ENCODE results near the gene LCTL.
A peak's percentile ranks its signal among the peaks of the same experiment; 100 is the strongest.

LCTL gene

DNA sequence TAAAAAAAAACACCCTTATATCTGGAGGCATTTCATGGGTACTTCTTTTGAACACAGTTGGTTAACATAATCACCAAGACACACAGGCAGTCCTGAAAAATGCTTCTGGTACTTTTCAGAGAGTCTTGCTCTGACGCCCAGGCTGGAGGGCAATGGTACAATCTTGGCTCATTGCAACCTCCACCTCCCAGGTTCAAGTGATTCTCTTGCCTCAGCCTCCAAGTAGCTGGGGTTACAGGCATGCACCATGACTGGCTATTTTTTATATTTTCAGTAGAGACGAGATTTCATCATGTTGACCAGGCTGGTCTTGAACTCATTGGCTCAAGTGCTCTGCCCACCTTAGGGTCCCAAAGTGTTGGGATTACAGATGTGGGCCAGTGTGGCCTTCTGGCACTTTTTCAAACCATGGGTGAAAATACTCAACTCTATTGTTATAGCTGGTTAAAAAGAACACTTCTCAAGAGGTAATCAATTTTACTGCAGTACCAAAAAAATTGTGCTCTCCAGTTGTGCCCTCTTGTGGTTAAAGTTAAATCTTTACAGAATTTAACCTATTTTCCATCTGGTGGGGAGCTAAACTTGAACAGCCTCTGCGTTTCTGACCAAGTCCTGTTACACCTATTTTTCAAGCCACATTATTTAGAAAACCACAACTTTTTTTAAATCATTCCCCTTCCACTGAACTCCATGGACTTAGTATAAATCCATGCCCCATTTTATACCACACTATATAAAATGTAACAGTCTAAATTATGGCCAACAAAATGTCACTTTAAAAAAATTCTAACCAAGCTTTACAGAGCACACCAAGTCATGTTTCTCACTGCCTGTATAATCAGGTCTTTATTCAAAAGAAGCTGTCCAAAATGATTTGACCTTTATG, 67.1 kb downstream of the LCTL start:
- DNase-seq (ENCODE audit: extremely low spot score) = no peak
- POLR2A ChIA-PET = interaction anchor here (0.5 to 3.2 kb wide), 3 partner anchors 14 to 111 kb away, joined by 3 to 17 read pairs (median 8); partner anchors contain the start of gene MAP2K1
- TF ChIP-seq, protein P1, sequence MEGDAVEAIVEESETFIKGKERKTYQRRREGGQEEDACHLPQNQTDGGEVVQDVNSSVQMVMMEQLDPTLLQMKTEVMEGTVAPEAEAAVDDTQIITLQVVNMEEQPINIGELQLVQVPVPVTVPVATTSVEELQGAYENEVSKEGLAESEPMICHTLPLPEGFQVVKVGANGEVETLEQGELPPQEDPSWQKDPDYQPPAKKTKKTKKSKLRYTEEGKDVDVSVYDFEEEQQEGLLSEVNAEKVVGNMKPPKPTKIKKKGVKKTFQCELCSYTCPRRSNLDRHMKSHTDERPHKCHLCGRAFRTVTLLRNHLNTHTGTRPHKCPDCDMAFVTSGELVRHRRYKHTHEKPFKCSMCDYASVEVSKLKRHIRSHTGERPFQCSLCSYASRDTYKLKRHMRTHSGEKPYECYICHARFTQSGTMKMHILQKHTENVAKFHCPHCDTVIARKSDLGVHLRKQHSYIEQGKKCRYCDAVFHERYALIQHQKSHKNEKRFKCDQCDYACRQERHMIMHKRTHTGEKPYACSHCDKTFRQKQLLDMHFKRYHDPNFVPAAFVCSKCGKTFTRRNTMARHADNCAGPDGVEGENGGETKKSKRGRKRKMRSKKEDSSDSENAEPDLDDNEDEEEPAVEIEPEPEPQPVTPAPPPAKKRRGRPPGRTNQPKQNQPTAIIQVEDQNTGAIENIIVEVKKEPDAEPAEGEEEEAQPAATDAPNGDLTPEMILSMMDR (IDR thresholded peaks at IDR 0.05; ENCODE audit: control extremely low read depth, extremely low read depth, low read depth, missing control alignments) = peak; percentile 32
- CTCF ChIA-PET = interaction anchor here (0.8 to 4.3 kb wide), 45 partner anchors 8 to 867 kb away, joined by 3 to 63 read pairs (median 4); partner anchors contain the start of genes DIS3L, MAP2K1 and TIPIN

All from GM10248 (cell line).